ENCODE measurements around the gene SLC26A1.

SLC26A1 gene

DNA sequence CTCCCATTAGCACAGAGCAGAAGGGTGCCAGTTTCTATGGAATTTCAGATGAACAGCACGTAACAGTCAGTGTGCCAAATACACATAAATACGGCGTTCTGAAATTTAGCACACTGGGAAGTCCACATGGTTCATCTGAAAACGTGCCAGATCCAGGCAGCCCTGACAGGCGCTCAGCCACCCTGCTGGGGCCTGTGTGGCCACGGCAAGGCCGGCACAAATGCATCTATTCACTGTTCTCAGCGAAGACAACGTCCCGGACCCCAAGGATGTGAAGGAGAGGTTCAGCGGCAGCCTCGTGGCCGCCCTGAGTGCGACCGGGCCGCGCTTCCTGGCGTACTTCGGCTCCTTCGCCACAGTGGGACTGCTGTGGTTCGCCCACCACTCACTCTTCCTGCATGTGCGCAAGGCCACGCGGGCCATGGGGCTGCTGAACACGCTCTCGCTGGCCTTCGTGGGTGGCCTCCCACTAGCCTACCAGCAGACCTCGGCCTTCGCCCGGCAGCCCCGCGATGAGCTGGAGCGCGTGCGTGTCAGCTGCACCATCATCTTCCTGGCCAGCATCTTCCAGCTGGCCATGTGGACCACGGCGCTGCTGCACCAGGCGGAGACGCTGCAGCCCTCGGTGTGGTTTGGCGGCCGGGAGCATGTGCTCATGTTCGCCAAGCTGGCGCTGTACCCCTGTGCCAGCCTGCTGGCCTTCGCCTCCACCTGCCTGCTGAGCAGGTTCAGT, 35.5 kb downstream of the SLC26A1 start:
- H3K18ac ChIP-seq (ENCODE audit: low read depth in 1 of 2, low read length in 2 of 2), result no peak overlapping the region
- peaks cover 62 to 85% of the 10 kb centered on the region in 2 experiments for H3K36me3 ChIP-seq (ENCODE audit: control insufficient read depth in 1 of 2, insufficient read depth in 2 of 2, low read depth in 1 of 2, low read length in 2 of 2)
- H2BK120ac ChIP-seq (ENCODE audit: low read depth, low read length), result no peak overlapping the region
- no peak overlapping the region for H3K23ac ChIP-seq (ENCODE audit: low read length in 2 of 2)
- H4K8ac ChIP-seq (ENCODE audit: low read length), result no peak overlapping the region
- H3K9me3 ChIP-seq (ENCODE audit: control insufficient read depth, low read length), result no peaks in the 10 kb centered on the region
- no peak overlapping the region for H2BK15ac ChIP-seq (ENCODE audit: low read depth, poor library complexity, severe bottlenecking)
- no peak overlapping the region for H3K9ac ChIP-seq (ENCODE audit: low read length)
- no peaks in the 10 kb centered on the region for H3K27me3 ChIP-seq (ENCODE audit: control insufficient read depth in 1 of 2, insufficient read depth in 1 of 2, low read length in 2 of 2)
- no peak overlapping the region for H2AK5ac ChIP-seq (ENCODE audit: low read length, severe bottlenecking)
- H3K79me1 ChIP-seq (replicated peaks; ENCODE audit: low read length, poor library complexity, severe bottlenecking), result no peaks in the 10 kb centered on the region
- peaks cover 5% of the 10 kb centered on the region for H3K4me1 ChIP-seq (ENCODE audit: control insufficient read depth, insufficient read depth, low read depth, low read length)
- no peak overlapping the region for H3K4me3 ChIP-seq (ENCODE audit: insufficient read depth in 1 of 2, low read depth in 1 of 2, low read length in 2 of 2)
- no peak overlapping the region for H2BK5ac ChIP-seq (ENCODE audit: low read depth, low read length, poor library complexity, severe bottlenecking)
- no peak for DNase-seq
- 97% methylated on average over 45 of the region's 45 CpGs for WGBS
- no peak overlapping the region for H3K27ac ChIP-seq (ENCODE audit: low read length, poor library complexity, severe bottlenecking)
- H3K14ac ChIP-seq (ENCODE audit: low read length in 2 of 2), result peak overlapping the region in 1 of 2 experiments; percentile 10
- no peak overlapping the region for H3K4me2 ChIP-seq (ENCODE audit: low read length, poor library complexity, severe bottlenecking)
- no peak overlapping the region for H2AFZ ChIP-seq (ENCODE audit: low read depth, low read length)
- no peak overlapping the region for H4K91ac ChIP-seq (ENCODE audit: low read length)
- H3K4ac ChIP-seq (ENCODE audit: low read depth in 1 of 2, low read length in 2 of 2), result no peak overlapping the region
- H2BK12ac ChIP-seq (ENCODE audit: low read length in 2 of 2), result no peak overlapping the region

DNA sequence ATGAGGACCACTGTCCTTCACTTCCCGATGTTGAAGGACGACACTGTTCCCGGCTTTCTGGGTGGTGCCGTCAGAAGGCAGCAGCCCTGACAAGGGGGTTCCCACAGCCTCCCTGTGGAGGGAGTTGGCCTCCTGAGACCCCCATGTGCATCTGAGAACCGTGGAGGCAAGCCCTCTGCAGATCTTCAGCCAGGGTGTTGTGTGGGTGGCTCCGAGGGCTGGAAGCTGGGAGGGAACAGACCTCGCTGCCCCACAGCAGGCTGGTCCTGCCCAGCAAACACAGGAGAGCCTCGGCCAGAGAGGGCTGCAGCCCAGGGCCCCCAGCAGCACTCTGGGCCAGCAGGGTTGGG, 36.0 kb downstream of the SLC26A1 start:
- Histone ChIP-seq H2BK5ac (ENCODE audit: low read depth, low read length, poor library complexity, severe bottlenecking) (no peak overlapping the region), H3K14ac (ENCODE audit: low read length in 2 of 2) (no peak overlapping the region), H3K23ac (ENCODE audit: low read length in 2 of 2) (no peak overlapping the region), H3K4me2 (ENCODE audit: low read length, poor library complexity, severe bottlenecking) (no peak overlapping the region), H2BK120ac (ENCODE audit: low read depth, low read length) (no peak overlapping the region), H3K79me1 (replicated peaks; ENCODE audit: low read length, poor library complexity, severe bottlenecking) (no peaks in the 10 kb centered on the region), H4K8ac (ENCODE audit: low read length) (no peak overlapping the region), H3K36me3 (ENCODE audit: control insufficient read depth in 1 of 2, insufficient read depth in 2 of 2, low read depth in 1 of 2, low read length in 2 of 2) (peaks cover 58 to 85% of the 10 kb centered on the region in 2 experiments), H3K9me3 (ENCODE audit: control insufficient read depth, low read length) (no peaks in the 10 kb centered on the region), H3K9ac (ENCODE audit: low read length) (no peak overlapping the region), H2AK5ac (ENCODE audit: low read length, severe bottlenecking) (no peak overlapping the region), H3K18ac (ENCODE audit: low read depth in 1 of 2, low read length in 2 of 2) (no peak overlapping the region), H3K27ac (ENCODE audit: low read length, poor library complexity, severe bottlenecking) (no peak overlapping the region), H3K4me1 (ENCODE audit: control insufficient read depth, insufficient read depth, low read depth, low read length) (peaks cover 2% of the 10 kb centered on the region), H4K91ac (ENCODE audit: low read length) (no peak overlapping the region), H3K27me3 (ENCODE audit: control insufficient read depth in 1 of 2, insufficient read depth in 1 of 2, low read length in 2 of 2) (no peaks in the 10 kb centered on the region), H2AFZ (ENCODE audit: low read depth, low read length) (no peak overlapping the region), H2BK12ac (ENCODE audit: low read length in 2 of 2) (no peak overlapping the region), H3K4ac (ENCODE audit: low read depth in 1 of 2, low read length in 2 of 2) (no peak overlapping the region), H2BK15ac (ENCODE audit: low read depth, poor library complexity, severe bottlenecking) (no peak overlapping the region), H3K4me3 (ENCODE audit: insufficient read depth in 1 of 2, low read depth in 1 of 2, low read length in 2 of 2) (no peak overlapping the region)
- no peak for DNase-seq
- 87% methylated on average over 8 of the region's 8 CpGs for WGBS

- Histone ChIP-seq H3K79me1 (replicated peaks; ENCODE audit: low read length, poor library complexity, severe bottlenecking) (no peaks in the 10 kb centered on the region), H3K14ac (ENCODE audit: low read length in 2 of 2) (no peak overlapping the region), H3K27me3 (ENCODE audit: control insufficient read depth in 1 of 2, insufficient read depth in 1 of 2, low read length in 2 of 2) (no peaks in the 10 kb centered on the region), H2BK15ac (ENCODE audit: low read depth, poor library complexity, severe bottlenecking) (no peak overlapping the region), H3K4me3 (ENCODE audit: insufficient read depth in 1 of 2, low read depth in 1 of 2, low read length in 2 of 2) (no peak overlapping the region), H3K23ac (ENCODE audit: low read length in 2 of 2) (no peak overlapping the region), H3K36me3 (ENCODE audit: control insufficient read depth in 1 of 2, insufficient read depth in 2 of 2, low read depth in 1 of 2, low read length in 2 of 2) (peaks cover 52 to 85% of the 10 kb centered on the region in 2 experiments), H3K4me1 (ENCODE audit: control insufficient read depth, insufficient read depth, low read depth, low read length) (peaks cover 2% of the 10 kb centered on the region), H3K9me3 (ENCODE audit: control insufficient read depth, low read length) (no peaks in the 10 kb centered on the region), H4K8ac (ENCODE audit: low read length) (no peak overlapping the region), H3K18ac (ENCODE audit: low read depth in 1 of 2, low read length in 2 of 2) (no peak overlapping the region), H2BK12ac (ENCODE audit: low read length in 2 of 2) (no peak overlapping the region), H4K91ac (ENCODE audit: low read length) (no peak overlapping the region), H3K4me2 (ENCODE audit: low read length, poor library complexity, severe bottlenecking) (no peak overlapping the region), H2AK5ac (ENCODE audit: low read length, severe bottlenecking) (no peak overlapping the region), H2AFZ (ENCODE audit: low read depth, low read length) (no peak overlapping the region), H2BK120ac (ENCODE audit: low read depth, low read length) (no peak overlapping the region), H3K4ac (ENCODE audit: low read depth in 1 of 2, low read length in 2 of 2) (no peak overlapping the region), H2BK5ac (ENCODE audit: low read depth, low read length, poor library complexity, severe bottlenecking) (no peak overlapping the region), H3K9ac (ENCODE audit: low read length) (no peak overlapping the region), H3K27ac (ENCODE audit: low read length, poor library complexity, severe bottlenecking) (no peak overlapping the region)
- 85% methylated on average over 14 of the region's 14 CpGs for WGBS
- no peak for DNase-seq
Observed at GRCh38 chr4:956531-957230, 36.5 kb downstream of the SLC26A1 start.

GRCh38 chr4:955931-956381, 37.2 kb downstream of the SLC26A1 start:
- H3K4me1 ChIP-seq (ENCODE audit: control insufficient read depth, insufficient read depth, low read depth, low read length), result peaks cover 2% of the 10 kb centered on the region
- no peak overlapping the region for H2BK12ac ChIP-seq (ENCODE audit: low read length in 2 of 2)
- H3K9me3 ChIP-seq (ENCODE audit: control insufficient read depth, low read length), result no peaks in the 10 kb centered on the region
- no peak overlapping the region for H3K23ac ChIP-seq (ENCODE audit: low read length in 2 of 2)
- H3K27ac ChIP-seq (ENCODE audit: low read length, poor library complexity, severe bottlenecking), result no peak overlapping the region
- no peak overlapping the region for H3K4ac ChIP-seq (ENCODE audit: low read depth in 1 of 2, low read length in 2 of 2)
- no peak overlapping the region for H2AK5ac ChIP-seq (ENCODE audit: low read length, severe bottlenecking)
- peaks cover 48 to 83% of the 10 kb centered on the region in 2 experiments for H3K36me3 ChIP-seq (ENCODE audit: control insufficient read depth in 1 of 2, insufficient read depth in 2 of 2, low read depth in 1 of 2, low read length in 2 of 2)
- H3K4me2 ChIP-seq (ENCODE audit: low read length, poor library complexity, severe bottlenecking), result no peak overlapping the region
- no peak overlapping the region for H3K9ac ChIP-seq (ENCODE audit: low read length)
- no peak overlapping the region for H4K8ac ChIP-seq (ENCODE audit: low read length)
- H3K4me3 ChIP-seq (ENCODE audit: insufficient read depth in 1 of 2, low read depth in 1 of 2, low read length in 2 of 2), result no peak overlapping the region
- WGBS, result 94% methylated on average over 12 of the region's 12 CpGs
- no peak overlapping the region for H2AFZ ChIP-seq (ENCODE audit: low read depth, low read length)
- DNase-seq, result no peak
- no peak overlapping the region for H3K14ac ChIP-seq (ENCODE audit: low read length in 2 of 2)
- no peak overlapping the region for H3K18ac ChIP-seq (ENCODE audit: low read depth in 1 of 2, low read length in 2 of 2)
- H4K91ac ChIP-seq (ENCODE audit: low read length), result no peak overlapping the region
- no peaks in the 10 kb centered on the region for H3K79me1 ChIP-seq (replicated peaks; ENCODE audit: low read length, poor library complexity, severe bottlenecking)
- no peaks in the 10 kb centered on the region for H3K27me3 ChIP-seq (ENCODE audit: control insufficient read depth in 1 of 2, insufficient read depth in 1 of 2, low read length in 2 of 2)
- H2BK15ac ChIP-seq (ENCODE audit: low read depth, poor library complexity, severe bottlenecking), result no peak overlapping the region
- H2BK120ac ChIP-seq (ENCODE audit: low read depth, low read length), result no peak overlapping the region
- no peak overlapping the region for H2BK5ac ChIP-seq (ENCODE audit: low read depth, low read length, poor library complexity, severe bottlenecking)

Data from mesenchymal stem cell (in vitro differentiated cells and primary cell).